ENCODE data around the gene DDX25.
A peak's percentile ranks its signal among the peaks of the same experiment; 100 is the strongest.
"Not testable (repeated sequence)": the region's sequence is repeated elsewhere in the genome, so short reads cannot be mapped to it uniquely, and the experiment has no call there.

Gene DDX25

GRCh38 chr11:125902927-125903710, 1.2 kb upstream of the DDX25 start, which contains the start of gene PUS3:
TSS of gene PUS3 (minus strand) at chr11:125903206. CDS start at chr11:125896284, 6,922 bp downstream.
- DNase-seq (ENCODE audit: low read depth, low spot score): no peak
- H3K27ac ChIP-seq: peak within 1 kb of the TSS; percentile 39

- DNase-seq (ENCODE audit: low read depth, low spot score): no peak
- no peak overlapping the region for H3K27ac ChIP-seq
These were observed 370 bp downstream of the DDX25 start for GRCh38 chr11:125904678-125905077.

- no peak overlapping the region for H3K27ac ChIP-seq
- no peak for DNase-seq (ENCODE audit: low read depth, low spot score)
These were observed 6.0 kb downstream of the DDX25 start for GRCh38 chr11:125910226-125910849.

DNA sequence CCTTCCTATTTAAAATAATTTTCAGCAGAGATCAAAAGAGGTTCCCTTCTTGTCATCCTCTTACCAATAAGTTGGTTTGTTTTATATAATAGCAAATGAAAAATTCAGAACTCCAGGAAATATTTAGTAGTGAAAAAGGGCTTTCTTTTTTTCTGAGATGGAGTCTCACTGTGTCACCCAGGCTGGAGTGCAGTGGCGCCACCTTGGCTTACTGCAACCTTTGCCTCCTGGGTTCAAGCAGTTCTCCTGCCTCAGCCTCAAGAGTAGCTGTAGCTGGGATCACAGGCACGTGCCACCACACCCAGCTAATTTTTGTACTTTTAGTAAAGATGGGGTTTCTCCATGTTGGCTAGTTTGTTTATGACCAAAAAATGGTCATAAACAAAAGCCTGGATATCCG, 10.3 kb downstream of the DDX25 start:
- not testable (repeated sequence) for DNase-seq (ENCODE audit: low read depth, low spot score); H3K27ac ChIP-seq

DNA sequence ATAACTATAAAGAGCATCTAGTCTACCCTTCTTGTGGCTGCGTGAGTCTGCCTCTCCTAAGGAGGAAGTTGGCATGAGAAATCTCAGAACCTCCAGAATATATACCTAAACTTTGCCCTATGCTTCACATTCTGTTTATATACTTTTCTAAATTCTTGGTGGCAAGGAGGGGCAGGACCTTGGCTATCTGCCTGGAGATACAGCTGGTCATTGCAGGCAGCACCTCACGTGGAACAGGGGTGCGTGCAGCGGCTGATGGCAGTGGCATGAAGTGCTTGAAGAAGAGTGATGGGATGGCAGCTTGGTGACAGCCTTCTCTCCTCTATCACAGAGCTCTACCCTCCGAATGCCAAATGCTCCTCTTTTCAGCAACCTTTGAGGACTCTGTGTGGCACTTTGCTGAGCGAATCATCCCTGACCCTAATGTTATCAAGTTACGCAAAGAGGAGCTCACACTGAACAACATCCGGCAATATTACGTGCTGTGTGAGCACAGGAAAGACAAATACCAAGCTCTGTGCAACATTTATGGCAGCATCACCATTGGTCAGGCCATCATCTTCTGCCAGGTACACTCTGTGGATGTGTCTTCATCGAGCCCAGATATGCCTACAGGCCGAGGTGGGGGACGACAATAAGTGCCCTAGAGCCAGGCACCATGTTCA, 12.5 kb downstream of the DDX25 start:
- no peak for DNase-seq (ENCODE audit: low read depth, low spot score)

GRCh38 chr11:125918140-125918840, 14.0 kb downstream of the DDX25 start:
- no peak for DNase-seq (ENCODE audit: low read depth, low spot score)
- H3K27ac ChIP-seq: no peak overlapping the region

More for the DNA sequence above, 12.5 kb downstream of the DDX25 start:
- H3K27ac ChIP-seq: no peak overlapping the region

- DNase-seq (ENCODE audit: low read depth, low spot score): no peak
- H3K27ac ChIP-seq: no peak overlapping the region
These were observed 16.7 kb downstream of the DDX25 start for GRCh38 chr11:125921042-125921441.

- H3K27ac ChIP-seq: no peak overlapping the region
- DNase-seq (ENCODE audit: low read depth, low spot score): no peak
These were observed 17.8 kb downstream of the DDX25 start for GRCh38 chr11:125922156-125922555.

- DNase-seq (ENCODE audit: low read depth, low spot score): peak; percentile 6
- no peak overlapping the region for H3K27ac ChIP-seq
These were observed 18.8 kb downstream of the DDX25 start for GRCh38 chr11:125923012-125923579.

DNA sequence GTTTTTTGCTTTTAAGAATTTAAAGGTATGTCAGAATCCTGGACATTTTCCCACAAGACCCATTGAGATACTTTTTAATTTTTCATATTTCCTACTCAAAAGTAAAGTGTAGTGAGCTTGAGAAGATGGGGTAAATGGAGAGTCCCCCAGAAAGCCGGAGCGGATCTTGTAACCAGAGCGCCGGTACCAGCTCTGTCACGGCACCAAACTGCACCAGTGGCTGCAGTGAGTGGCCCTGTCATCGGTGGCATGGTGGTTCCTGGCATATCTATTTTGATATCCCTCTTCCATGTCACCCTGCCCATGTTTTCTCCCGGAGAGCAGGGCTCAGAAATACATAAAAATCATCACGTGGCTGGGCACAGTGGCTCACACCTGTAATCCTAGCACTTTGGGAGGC, 19.3 kb downstream of the DDX25 start:
- no peak for DNase-seq (ENCODE audit: low read depth, low spot score)
- no peak overlapping the region for H3K27ac ChIP-seq

GRCh38 chr11:125924384-125925007, 20.2 kb downstream of the DDX25 start:
- no peak for DNase-seq (ENCODE audit: low read depth, low spot score)
- no peak overlapping the region for H3K27ac ChIP-seq

- H3K27ac ChIP-seq: no peak overlapping the region
- no peak for DNase-seq (ENCODE audit: low read depth, low spot score)
These were observed 21.0 kb downstream of the DDX25 start for GRCh38 chr11:125925247-125925740.

- no peak for DNase-seq (ENCODE audit: low read depth, low spot score)
These were observed 21.5 kb downstream of the DDX25 start for GRCh38 chr11:125925804-125926203.

DNA sequence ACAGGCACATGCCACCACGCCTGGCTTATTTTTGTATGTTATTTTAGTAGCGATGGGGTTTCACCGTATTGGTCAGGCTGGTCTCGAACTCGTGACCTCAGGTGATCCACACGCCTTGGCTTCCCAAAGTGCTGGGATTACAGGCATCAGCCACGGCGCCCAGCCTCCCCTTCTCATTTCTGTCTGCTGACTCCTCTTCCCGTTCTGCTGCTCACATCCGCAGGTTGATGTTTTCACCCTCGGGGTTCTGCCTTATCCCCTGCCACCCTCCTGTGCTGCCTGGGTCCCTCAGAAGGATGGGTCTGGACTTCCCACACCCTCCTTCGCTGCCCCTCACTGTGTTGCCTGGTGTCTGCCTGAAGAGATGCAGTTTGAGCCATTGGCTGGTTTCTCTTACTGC, 22.4 kb downstream of the DDX25 start:
- no peak for DNase-seq (ENCODE audit: low read depth, low spot score)

More at GRCh38 chr11:125925804-125926203, 21.5 kb downstream of the DDX25 start:
- no peak overlapping the region for H3K27ac ChIP-seq

DNA sequence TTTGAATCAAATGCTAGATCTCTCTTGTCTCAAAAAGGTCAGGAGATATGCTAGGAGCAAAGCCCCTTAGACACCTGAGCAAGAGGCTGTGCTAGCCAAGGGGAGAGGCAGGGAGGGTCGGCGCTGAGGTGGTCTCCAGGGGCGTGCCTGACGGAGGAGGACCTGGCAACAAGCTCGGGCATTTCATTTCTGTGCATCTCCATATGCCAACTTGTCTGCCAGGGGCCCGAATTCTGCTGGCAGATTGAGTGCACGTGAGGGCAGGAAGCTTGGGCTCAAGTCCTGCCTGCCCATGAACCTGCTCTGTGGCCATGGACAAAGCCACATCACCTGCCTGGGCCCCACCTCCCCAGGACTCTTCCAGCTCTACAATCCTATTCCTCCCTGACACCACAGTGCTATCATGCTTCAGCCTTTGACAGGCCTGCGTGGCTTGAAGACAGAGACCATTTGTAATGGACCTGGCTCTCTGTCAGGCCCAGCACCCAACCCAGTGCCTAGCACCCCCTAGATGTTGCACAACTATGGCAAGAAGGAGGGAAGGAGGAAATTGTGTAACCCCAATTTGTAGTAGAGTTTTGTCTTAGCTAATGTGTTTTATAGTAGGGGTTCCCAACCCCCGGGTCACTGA, 25.3 kb downstream of the DDX25 start:
- H3K27ac ChIP-seq: no peak overlapping the region
- no peak for DNase-seq (ENCODE audit: low read depth, low spot score)

More for the DNA sequence above, 22.4 kb downstream of the DDX25 start:
- no peak overlapping the region for H3K27ac ChIP-seq

- no peak overlapping the region for H3K27ac ChIP-seq
- no peak for DNase-seq (ENCODE audit: low read depth, low spot score)
These were observed 25.8 kb downstream of the DDX25 start for GRCh38 chr11:125930076-125930450.

DNA sequence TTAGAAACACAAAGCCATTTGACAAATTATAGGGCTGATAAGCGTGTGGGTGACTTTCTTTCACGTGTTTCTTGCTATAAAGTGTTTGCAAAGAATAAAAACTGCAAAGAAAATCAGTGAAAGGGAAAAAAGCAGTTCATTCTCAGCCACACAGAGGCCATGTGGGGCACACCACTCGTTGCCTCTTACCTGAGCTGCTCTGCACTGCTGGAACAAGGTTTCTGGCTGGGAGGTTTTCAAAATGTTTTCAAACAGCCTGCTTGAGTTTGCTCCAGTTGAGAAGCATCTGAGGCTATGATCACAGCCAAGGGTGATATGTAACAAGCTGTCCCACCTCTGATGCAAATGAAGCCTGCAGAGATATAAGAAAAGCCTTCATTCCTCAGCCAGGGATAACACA, 26.8 kb downstream of the DDX25 start:
- DNase-seq (ENCODE audit: low read depth, low spot score): no peak
- no peak overlapping the region for H3K27ac ChIP-seq

- no peak for DNase-seq (ENCODE audit: low read depth, low spot score)
- no peak overlapping the region for H3K27ac ChIP-seq
These were observed 27.4 kb downstream of the DDX25 start for GRCh38 chr11:125931668-125932067.

- no peak overlapping the region for H3K27ac ChIP-seq
- DNase-seq (ENCODE audit: low read depth, low spot score): no peak
These were observed 28.0 kb downstream of the DDX25 start for GRCh38 chr11:125932301-125932700.

Measured in epithelial cell of prostate (primary cell).